Neural cell (in vitro differentiated cells): ENCODE results near the gene CEMIP. TPM values are rescaled to one million over a fixed set of nuclear protein-coding genes. Genes with fewer than 3 reads are reported as not detected.

Experiments
- H2AFZ ChIP-seq: fragments of 200-600, 300-800 bp; sonication (generic), shearing (Covaris generic); 2 replicates; pipeline ENCODE4 v1.6.0; 2014; ENCODE audit warnings: low read depth, mild to moderate bottlenecking, antibody characterized with exemption, low read length, moderate library complexity
- H3F3A ChIP-seq: fragments of 200-600 bp; shearing (Covaris generic); 2 replicates; pipeline ENCODE4 v1.6.1; 2016; ENCODE audit warnings: mild to moderate bottlenecking, moderate library complexity, mixed read lengths, antibody characterized with exemption, low read length; ENCODE audit not compliant: insufficient read depth, poor library complexity, severe bottlenecking
- H3K27ac ChIP-seq: fragments of 200-600, 300-800 bp; sonication (generic), shearing (Covaris generic); 2 replicates; pipeline ENCODE4 v1.5.1; 2014; ENCODE audit warnings: mild to moderate bottlenecking, low read length, moderate library complexity
- H3K27me3 ChIP-seq: fragments of 300-800, 200-600 bp; sonication (generic), shearing (Covaris generic); 2 replicates; pipeline ENCODE4 v1.6.0; 2014; ENCODE audit warnings: mild to moderate bottlenecking, low read depth, low read length, moderate library complexity; ENCODE audit not compliant: insufficient read depth
- H3K36me3 ChIP-seq: fragments of 300-800, 200-600 bp; sonication (generic), shearing (Covaris generic); 2 replicates; pipeline ENCODE4 v1.5.1; 2014; ENCODE audit warnings: mild to moderate bottlenecking, antibody characterized with exemption, low read length, moderate library complexity; ENCODE audit not compliant: insufficient read depth
- H3K4me2 ChIP-seq: fragments of 300-800, 200-600 bp; sonication (generic), shearing (Covaris generic); 2 replicates; pipeline ENCODE4 v1.6.0; 2014; ENCODE audit warnings: mild to moderate bottlenecking, low read length
- H3K4me3 ChIP-seq: fragments of 300-800, 200-600 bp; sonication (generic), shearing (Covaris generic); 2 replicates; pipeline ENCODE4 v1.5.1; 2014; ENCODE audit warnings: mild to moderate bottlenecking, low read length, moderate library complexity
- H3K79me2 ChIP-seq: fragments of 200-600 bp; shearing (Covaris generic); replicated peaks from 2 replicates; pipeline ENCODE4 v1.6.0; 2014; ENCODE audit warnings: mild to moderate bottlenecking, low read length, moderate library complexity; ENCODE audit not compliant: insufficient read depth
- H3K9ac ChIP-seq: fragments of 300-800, 200-600 bp; sonication (generic), shearing (Covaris generic); 2 replicates; pipeline ENCODE4 v1.6.1; 2016; ENCODE audit warnings: mild to moderate bottlenecking, low read length, mixed read lengths
- H3K9me2 ChIP-seq: fragments of 200-600 bp; shearing (Covaris generic); 2 replicates; pipeline ENCODE4 v1.6.1; 2016; ENCODE audit warnings: mild to moderate bottlenecking, low read length, mixed read lengths; ENCODE audit not compliant: insufficient read depth
- H3K9me3 ChIP-seq: fragments of 200-600, 300-800 bp; sonication (generic), shearing (Covaris generic); 2 replicates; pipeline ENCODE4 v1.6.1; 2016; ENCODE audit warnings: mild to moderate bottlenecking, mixed run types, low read length, moderate library complexity, mixed read lengths
- H4K20me1 ChIP-seq: fragments of 200-600 bp; shearing (Covaris generic); 2 replicates; pipeline ENCODE4 v1.6.1; 2016; ENCODE audit warnings: mild to moderate bottlenecking, mixed run types; ENCODE audit not compliant: insufficient read depth
- EP300 ChIP-seq: fragments of 450-650 bp; conservative IDR thresholded peaks from 2 replicates; pipeline ENCODE4 v1.6.1; 2014; ENCODE audit warnings: antibody characterized with exemption, mild to moderate bottlenecking, moderate library complexity; ENCODE audit not compliant: poor library complexity, severe bottlenecking
- EZH2 ChIP-seq: fragments of 200-600, 300-800 bp; shearing (Covaris generic), sonication (generic); IDR thresholded peaks from 2 replicates; pipeline ENCODE4 v1.6.1; 2014; ENCODE audit warnings: antibody characterized with exemption, low read length, borderline replicate concordance, mild to moderate bottlenecking; ENCODE audit not compliant: insufficient read depth, poor library complexity, severe bottlenecking
- MXI1 ChIP-seq: fragments of 450-650 bp; conservative IDR thresholded peaks from 2 replicates; pipeline ENCODE4 v1.6.1; 2014; ENCODE audit warnings: antibody characterized with exemption, mild to moderate bottlenecking; ENCODE audit not compliant: poor library complexity, severe bottlenecking
- POLR2AphosphoS5 ChIP-seq: IDR thresholded peaks from 2 replicates; pipeline ENCODE4 v1.6.1; 2012
- RAD21 ChIP-seq: fragments of 450-650 bp; conservative IDR thresholded peaks from 2 replicates; pipeline ENCODE4 v1.6.1; 2014; ENCODE audit warnings: antibody characterized with exemption, mild to moderate bottlenecking, moderate library complexity
- REST ChIP-seq: IDR thresholded peaks from 2 replicates; pipeline ENCODE4 v1.6.1; 2012; ENCODE audit warnings: borderline replicate concordance
- SMC3 ChIP-seq: fragments of 450-650 bp; conservative IDR thresholded peaks from 2 replicates; pipeline ENCODE4 v1.6.1; 2014; ENCODE audit warnings: antibody characterized with exemption, mild to moderate bottlenecking, moderate library complexity; ENCODE audit not compliant: poor library complexity
- TAF1 ChIP-seq: IDR thresholded peaks from 2 replicates; pipeline ENCODE4 v1.6.1; 2012; ENCODE audit warnings: low read depth
- polyA plus RNA-seq: library from polyadenylated mRNA; depleted of rRNA; stranded (reverse); fragments of >200 nt; gene quantifications from 2 replicates; pipeline ENCODE4 v1.2.3, GENCODE V29; 2014
- TF ChIP-seq, protein P1 (sequence below): fragments of 450-650 bp; IDR thresholded peaks from 2 replicates; pipeline ENCODE4 v1.5.1; 2014; ENCODE audit warnings: antibody characterized with exemption, mild to moderate bottlenecking, moderate library complexity; ENCODE audit not compliant: poor library complexity, severe bottlenecking

The CEMIP gene
- polyA plus RNA-seq, 1 donor from 2014 or later: 0.04 TPM

DNA sequence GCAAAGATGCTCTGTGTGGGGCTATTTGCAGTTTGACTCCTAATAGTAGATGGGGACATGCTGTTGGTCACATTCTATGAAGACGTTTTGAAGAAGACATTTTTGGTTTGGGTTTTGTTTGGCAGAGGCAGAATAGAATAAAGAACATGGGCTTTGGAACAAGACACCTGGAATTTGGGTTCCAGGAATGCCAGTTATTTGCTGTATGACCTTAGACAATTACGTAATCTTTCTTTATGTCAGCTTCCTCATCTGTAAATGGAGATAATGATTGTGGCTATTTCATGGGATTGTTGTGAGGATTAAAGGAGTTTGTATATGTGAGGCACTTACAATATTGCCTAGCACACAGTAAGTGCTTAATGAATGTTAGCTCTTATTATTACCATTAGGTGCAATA lies 118.9 kb downstream of the CEMIP start:
- Histone ChIP-seq H3K4me3 (no peak overlapping the region), H3K4me2 (no peak overlapping the region), H4K20me1 (no peaks in the 10 kb centered on the region), H3K9ac (no peak overlapping the region), H3K36me3 (no peaks in the 10 kb centered on the region), H3K9me2 (no peaks in the 10 kb centered on the region), H2AFZ (no peak overlapping the region), H3F3A (no peaks in the 10 kb centered on the region), H3K27me3 (no peaks in the 10 kb centered on the region), H3K27ac (no peak overlapping the region), H3K79me2 (no peaks in the 10 kb centered on the region), H3K9me3 (no peaks in the 10 kb centered on the region)
- TF ChIP-seq RAD21 (no peak), MXI1 (no peak), POLR2AphosphoS5 (no peak), SMC3 (no peak), TAF1 (no peak), EZH2 (no peak)
- TF ChIP-seq, protein P1, sequence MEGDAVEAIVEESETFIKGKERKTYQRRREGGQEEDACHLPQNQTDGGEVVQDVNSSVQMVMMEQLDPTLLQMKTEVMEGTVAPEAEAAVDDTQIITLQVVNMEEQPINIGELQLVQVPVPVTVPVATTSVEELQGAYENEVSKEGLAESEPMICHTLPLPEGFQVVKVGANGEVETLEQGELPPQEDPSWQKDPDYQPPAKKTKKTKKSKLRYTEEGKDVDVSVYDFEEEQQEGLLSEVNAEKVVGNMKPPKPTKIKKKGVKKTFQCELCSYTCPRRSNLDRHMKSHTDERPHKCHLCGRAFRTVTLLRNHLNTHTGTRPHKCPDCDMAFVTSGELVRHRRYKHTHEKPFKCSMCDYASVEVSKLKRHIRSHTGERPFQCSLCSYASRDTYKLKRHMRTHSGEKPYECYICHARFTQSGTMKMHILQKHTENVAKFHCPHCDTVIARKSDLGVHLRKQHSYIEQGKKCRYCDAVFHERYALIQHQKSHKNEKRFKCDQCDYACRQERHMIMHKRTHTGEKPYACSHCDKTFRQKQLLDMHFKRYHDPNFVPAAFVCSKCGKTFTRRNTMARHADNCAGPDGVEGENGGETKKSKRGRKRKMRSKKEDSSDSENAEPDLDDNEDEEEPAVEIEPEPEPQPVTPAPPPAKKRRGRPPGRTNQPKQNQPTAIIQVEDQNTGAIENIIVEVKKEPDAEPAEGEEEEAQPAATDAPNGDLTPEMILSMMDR: no peak

DNA sequence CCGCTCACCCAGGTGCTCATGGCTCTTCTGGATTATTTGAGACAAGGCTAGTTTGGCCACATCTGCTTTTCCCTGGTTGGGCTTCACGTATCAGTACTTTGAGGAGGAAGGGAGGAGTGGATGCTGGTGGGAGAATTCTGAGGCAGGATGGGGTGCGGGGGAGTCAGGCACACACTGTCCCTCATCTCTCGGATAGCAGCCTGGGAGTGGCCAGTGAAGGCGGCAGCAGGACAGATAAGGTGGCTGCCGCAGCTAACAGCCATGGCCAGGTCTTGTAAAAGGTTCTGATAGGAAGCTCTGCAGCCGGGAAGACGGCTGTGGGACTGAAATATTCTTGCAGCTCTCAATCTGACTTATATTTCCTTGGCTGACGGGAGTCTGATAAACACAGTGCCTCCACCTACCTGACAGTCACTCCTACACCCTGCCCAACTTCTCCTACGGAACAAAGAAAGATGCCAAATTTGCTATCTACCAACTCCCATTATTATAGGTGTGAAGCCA lies 123.2 kb downstream of the CEMIP start:
- no peaks in the 10 kb centered on the region for H3K79me2 ChIP-seq
- H2AFZ ChIP-seq: no peak overlapping the region
- H3F3A ChIP-seq: no peaks in the 10 kb centered on the region
- no peak overlapping the region for H3K9ac ChIP-seq
- H3K27me3 ChIP-seq: no peaks in the 10 kb centered on the region
- no peak for TF ChIP-seq POLR2AphosphoS5
- TF ChIP-seq RAD21: no peak
- TF ChIP-seq TAF1: no peak
- no peak overlapping the region for H3K4me2 ChIP-seq
- H4K20me1 ChIP-seq: no peaks in the 10 kb centered on the region
- H3K36me3 ChIP-seq: no peaks in the 10 kb centered on the region
- no peaks in the 10 kb centered on the region for H3K9me2 ChIP-seq
- no peaks in the 10 kb centered on the region for H3K9me3 ChIP-seq
- no peak overlapping the region for H3K4me3 ChIP-seq
- no peak overlapping the region for H3K27ac ChIP-seq

DNA sequence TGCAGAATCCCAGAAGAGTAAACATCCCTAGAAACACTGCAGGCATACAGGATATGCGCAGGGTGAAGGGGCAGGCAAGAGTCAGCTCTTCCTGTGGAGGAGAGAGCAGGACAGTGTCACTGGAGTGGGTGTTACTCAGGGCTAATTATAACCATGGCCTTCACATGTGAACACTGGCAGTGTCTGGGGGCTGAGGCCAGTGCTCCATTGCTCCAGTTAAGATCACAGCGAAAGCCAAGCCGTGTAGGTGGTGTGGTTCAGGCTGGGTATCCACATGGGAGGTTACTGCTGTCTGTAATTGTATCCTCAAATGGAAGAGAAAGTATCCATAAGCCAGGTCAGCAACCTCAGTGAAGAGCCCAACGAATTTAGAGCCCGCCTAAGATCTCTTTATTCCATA lies 125.8 kb downstream of the CEMIP start:
- H4K20me1 ChIP-seq: no peaks in the 10 kb centered on the region
- H3K9ac ChIP-seq: no peak overlapping the region
- no peaks in the 10 kb centered on the region for H3K36me3 ChIP-seq
- H3K4me3 ChIP-seq: no peak overlapping the region
- no peaks in the 10 kb centered on the region for H3F3A ChIP-seq
- H3K9me3 ChIP-seq: no peaks in the 10 kb centered on the region
- TF ChIP-seq TAF1: no peak
- TF ChIP-seq RAD21: no peak
- TF ChIP-seq MXI1: no peak
- no peak for TF ChIP-seq SMC3
- no peak for TF ChIP-seq POLR2AphosphoS5
- no peak for TF ChIP-seq REST
- no peak for TF ChIP-seq EP300
- no peaks in the 10 kb centered on the region for H3K9me2 ChIP-seq
- no peaks in the 10 kb centered on the region for H3K27me3 ChIP-seq
- no peaks in the 10 kb centered on the region for H3K79me2 ChIP-seq
- H2AFZ ChIP-seq: no peak overlapping the region
- H3K4me2 ChIP-seq: no peak overlapping the region
- H3K27ac ChIP-seq: no peak overlapping the region
